ENCODE measurements around the gene KIF26B.
A peak's percentile ranks its signal among the peaks of the same experiment; 100 is the strongest.

GRCh38 chr1:245673881-245674414, 519.2 kb downstream of the KIF26B start:
- TF ChIP-seq, protein P1, sequence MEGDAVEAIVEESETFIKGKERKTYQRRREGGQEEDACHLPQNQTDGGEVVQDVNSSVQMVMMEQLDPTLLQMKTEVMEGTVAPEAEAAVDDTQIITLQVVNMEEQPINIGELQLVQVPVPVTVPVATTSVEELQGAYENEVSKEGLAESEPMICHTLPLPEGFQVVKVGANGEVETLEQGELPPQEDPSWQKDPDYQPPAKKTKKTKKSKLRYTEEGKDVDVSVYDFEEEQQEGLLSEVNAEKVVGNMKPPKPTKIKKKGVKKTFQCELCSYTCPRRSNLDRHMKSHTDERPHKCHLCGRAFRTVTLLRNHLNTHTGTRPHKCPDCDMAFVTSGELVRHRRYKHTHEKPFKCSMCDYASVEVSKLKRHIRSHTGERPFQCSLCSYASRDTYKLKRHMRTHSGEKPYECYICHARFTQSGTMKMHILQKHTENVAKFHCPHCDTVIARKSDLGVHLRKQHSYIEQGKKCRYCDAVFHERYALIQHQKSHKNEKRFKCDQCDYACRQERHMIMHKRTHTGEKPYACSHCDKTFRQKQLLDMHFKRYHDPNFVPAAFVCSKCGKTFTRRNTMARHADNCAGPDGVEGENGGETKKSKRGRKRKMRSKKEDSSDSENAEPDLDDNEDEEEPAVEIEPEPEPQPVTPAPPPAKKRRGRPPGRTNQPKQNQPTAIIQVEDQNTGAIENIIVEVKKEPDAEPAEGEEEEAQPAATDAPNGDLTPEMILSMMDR (conservative IDR thresholded peaks at IDR 0.05; ENCODE audit: low read depth, low read length): no peak
- no peak for TF ChIP-seq POLR2A (IDR thresholded peaks at IDR 0.05; ENCODE audit: low read depth, low read length)
- TF ChIP-seq SMC3 (IDR thresholded peaks at IDR 0.05; ENCODE audit: low read depth, low read length): no peak
- no peak for TF ChIP-seq MAZ (IDR thresholded peaks at IDR 0.05; ENCODE audit: borderline replicate concordance, low read depth, low read length)
- no peak for TF ChIP-seq ELK1 (IDR thresholded peaks at IDR 0.05; ENCODE audit: borderline replicate concordance, low read depth, low read length)
- TF ChIP-seq, protein P2, sequence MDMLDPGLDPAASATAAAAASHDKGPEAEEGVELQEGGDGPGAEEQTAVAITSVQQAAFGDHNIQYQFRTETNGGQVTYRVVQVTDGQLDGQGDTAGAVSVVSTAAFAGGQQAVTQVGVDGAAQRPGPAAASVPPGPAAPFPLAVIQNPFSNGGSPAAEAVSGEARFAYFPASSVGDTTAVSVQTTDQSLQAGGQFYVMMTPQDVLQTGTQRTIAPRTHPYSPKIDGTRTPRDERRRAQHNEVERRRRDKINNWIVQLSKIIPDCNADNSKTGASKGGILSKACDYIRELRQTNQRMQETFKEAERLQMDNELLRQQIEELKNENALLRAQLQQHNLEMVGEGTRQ (IDR thresholded peaks at IDR 0.05; ENCODE audit: low read depth, low read length): no peak
- TF ChIP-seq CEBPB (IDR thresholded peaks at IDR 0.05; ENCODE audit: low read depth, low read length): peak; percentile 59; the same call in 1 of the 2 replicates
- no peak for TF ChIP-seq CHD1 (IDR thresholded peaks at IDR 0.05; ENCODE audit: low read depth, low read length)
- TF ChIP-seq FOS (IDR thresholded peaks at IDR 0.05; ENCODE audit: low read depth, low read length): no peak
- TF ChIP-seq RCOR1 (IDR thresholded peaks at IDR 0.05; ENCODE audit: insufficient replicate concordance, low read length): no peak

Data from IMR-90 (cell line).